NCI-H1694 (cell line): ENCODE results near the gene ITGB8.

Source experiments
- DNase-seq: peaks from one replicate; lab custom pipeline; 2025; lab: John Stamatoyannopoulos, UW

Gene ITGB8

GRCh38 chr7:20340839-20341238, 10.1 kb downstream of the ITGB8 start:
- DNase-seq: no peak

DNA sequence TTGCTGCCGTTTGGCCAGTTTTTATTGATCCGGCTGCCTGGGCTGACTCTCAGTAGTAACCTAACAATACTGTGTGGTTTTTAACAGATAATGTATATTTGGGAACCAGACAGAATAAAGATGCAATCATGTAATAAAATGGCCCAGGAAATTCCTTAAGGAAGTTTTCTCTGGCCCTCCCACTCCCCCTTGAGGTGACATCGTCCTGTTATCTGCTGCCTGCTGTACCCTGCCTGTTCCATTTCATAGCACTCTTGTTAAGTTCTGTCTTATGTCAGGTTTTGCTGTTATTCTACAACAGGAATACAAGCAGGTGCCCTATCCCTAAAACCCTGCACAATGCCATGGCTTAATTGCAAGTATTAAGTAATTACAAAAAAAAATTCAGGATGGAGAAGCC, 12.5 kb downstream of the ITGB8 start:
- no peak for DNase-seq

DNA sequence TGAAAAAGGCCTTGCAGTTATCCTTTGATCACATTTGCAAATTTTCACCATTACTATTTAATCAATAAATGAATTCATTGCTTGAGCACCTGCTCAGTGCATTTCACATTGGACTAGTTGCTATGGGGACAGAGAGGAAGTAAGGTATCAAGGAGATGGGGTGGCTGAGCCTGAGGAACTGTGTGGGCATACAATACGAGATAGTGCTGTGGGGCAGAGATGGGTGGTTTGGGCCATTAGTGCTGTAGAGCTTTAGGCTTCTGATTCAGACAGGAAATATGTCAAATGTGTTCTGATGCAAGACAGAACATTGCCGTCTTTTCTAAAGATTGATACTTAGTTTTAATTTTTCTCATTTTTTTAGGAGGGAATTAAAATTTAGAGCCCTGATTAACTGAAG, 13.2 kb downstream of the ITGB8 start:
- no peak for DNase-seq

- no peak for DNase-seq
Measured at GRCh38 chr7:20344396-20344795, 13.7 kb downstream of the ITGB8 start.

DNA sequence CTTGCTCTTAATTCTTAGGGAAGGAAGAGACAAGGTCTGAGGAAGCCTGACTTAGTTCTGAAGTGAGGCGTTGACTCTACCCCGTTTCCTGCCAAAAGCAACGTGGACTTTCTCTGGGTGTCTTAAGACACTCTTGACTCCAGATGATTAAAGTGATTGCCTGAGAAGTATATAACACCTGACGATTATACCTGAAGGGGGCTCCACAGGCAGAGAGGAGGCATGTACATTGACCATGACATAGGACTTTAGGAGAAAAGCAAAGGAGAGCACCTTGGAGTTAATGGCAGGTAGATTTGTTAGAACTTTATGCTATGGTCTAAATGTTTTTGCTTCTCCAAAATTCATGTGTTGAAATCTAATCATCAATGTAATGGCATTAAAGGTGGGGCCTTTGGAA, 15.9 kb downstream of the ITGB8 start:
- no peak for DNase-seq

DNA sequence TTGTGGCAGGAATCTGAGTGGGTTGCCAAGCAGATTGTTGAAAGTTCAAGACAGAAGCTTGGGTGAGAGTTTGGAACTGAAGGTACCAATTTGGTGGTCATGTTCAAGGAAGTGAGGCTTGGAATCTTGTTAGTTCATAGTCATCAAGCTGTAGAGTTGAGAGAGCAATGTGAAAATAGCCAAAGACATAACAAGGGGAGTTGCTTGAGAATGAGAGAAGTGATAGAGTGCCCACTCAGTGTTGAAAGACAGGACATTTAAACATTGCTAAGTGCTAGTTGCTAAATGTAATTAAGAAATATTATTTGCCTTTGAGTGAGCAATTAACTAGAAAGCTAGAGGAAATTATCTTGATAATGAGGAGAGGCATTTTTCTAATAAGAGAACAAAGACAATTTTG, 17.0 kb downstream of the ITGB8 start:
- DNase-seq: no peak

DNA sequence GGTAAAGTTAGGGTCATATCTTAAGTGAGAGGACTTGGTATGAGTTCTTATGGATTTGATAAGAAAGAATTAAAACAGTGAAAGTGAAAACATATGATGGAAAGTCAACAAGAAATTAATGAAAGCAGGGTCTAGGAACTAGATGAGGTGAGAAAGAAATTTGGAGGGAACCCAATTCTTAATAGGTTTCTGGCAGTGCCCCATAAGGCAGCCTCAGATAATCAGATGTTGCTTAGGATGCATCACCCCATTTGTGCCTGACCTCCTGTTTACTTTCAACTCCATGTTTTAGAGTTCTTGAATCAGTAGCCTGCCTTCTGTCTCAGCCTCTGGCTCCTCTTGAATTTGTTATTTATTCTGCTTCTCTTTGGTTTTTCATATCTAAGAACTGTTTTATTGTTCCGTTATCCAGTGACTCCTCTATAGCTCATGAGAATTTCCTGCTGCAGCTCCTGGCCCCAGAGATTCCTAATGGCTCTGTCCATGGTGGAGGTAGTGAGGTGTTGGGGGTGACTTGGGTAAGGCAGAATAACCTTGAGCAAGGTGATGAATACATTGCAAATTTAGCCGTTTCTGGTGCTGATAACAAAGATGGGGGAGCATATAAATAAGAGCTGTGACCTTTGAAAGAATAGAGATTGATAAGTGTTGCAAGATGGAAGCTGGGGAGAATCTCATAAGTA, 17.6 kb downstream of the ITGB8 start:
- no peak for DNase-seq

- no peak for DNase-seq
Measured at GRCh38 chr7:20350518-20350951, 19.8 kb downstream of the ITGB8 start.

DNA sequence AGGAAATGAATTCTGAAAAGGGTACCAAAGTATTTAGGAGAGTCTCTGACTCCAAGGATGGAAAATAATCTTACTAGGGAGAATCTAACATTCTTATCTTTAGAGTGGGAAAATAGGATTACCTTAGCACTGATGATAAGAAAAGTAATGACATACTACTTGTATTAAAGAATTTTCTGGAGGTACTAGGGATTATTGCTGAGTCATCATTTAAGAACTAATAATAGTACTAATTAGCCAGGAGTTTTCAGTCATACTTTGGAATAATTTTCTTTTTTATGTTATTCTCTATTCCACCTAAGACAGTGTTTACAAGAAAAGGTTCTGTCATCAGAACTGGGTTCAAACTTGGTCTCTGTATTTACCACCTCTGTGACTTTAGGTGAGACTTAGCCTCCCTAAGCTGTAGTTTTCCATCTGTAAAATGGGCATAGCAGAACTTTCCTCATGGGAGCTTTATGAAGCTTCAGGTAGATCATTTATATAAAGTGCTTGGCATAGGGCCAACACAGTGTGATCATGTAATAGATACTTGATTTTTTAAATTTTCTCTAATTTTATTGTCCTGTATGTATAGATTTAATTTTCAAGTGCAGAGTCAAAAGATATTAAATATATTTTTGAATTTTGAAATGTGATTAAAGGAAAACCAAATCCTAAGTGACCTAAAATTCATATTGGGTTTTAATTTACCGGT, 20.4 kb downstream of the ITGB8 start:
- no peak for DNase-seq

DNA sequence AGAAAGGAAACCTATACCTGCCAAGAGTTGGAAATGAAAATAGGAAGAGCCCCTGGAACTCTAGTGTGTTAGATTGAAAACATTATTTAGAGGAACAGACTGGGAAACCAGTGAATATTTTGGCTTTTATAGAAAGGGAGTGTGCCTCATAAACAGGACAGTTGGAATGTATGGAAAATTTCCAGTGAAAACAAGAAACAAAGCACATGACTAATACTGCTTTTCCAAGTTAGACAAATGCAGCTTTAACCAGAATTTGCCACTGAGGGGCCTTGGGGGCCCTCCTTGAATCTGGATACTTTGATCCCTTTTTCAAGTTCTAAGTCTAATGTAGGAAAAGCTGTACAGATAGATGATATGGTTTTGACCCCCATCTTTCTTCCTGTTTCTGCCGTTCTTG, 21.2 kb downstream of the ITGB8 start:
- no peak for DNase-seq

GRCh38 chr7:20352573-20353306, 22.0 kb downstream of the ITGB8 start:
- no peak for DNase-seq

DNA sequence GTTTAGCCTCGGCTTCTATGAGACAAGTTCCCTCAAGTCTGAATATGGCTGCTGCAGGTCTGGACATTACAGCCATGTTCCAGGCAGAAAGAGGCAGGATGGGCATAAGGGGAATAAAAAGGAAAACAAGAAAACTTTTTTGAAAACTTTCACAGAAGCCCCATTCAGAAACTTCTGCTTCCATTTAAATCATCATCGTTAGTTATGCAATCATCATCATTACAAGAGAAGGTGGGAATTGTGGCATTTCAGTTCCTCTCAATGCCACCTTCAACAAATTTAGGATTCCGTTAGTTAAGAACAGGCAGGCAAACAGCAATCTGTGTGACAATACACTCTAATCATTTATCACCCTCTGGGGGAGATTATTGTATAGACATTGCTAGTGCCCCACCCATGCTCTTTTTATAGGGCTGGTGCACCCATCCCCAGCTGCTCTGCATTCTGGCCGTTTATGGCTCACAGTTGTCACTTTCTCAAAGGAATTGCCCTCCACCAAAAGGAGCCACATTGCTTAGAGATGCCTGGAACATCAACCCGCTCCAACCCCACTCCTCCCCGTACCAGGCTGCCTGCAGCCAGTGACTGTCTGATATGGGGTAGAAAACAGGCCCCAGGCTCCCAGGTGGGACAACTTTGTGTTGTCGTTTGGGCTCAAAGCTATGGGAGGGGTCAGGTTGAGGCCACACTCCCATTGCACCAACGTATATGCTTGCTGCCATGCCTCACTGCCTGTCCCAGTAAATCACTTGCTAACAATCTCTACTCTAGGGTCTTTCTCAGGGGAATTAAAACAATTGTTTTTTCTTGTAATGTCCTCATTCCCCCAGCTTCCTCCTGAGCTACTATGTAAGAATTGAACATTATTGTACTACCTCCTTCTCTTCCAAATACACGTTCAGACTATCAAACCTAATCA, 24.2 kb downstream of the ITGB8 start:
- DNase-seq: no peak

- DNase-seq: no peak
Measured at GRCh38 chr7:20358106-20358505, 27.4 kb downstream of the ITGB8 start.

- no peak for DNase-seq
Measured at GRCh38 chr7:20358762-20359282, 28.1 kb downstream of the ITGB8 start.

DNA sequence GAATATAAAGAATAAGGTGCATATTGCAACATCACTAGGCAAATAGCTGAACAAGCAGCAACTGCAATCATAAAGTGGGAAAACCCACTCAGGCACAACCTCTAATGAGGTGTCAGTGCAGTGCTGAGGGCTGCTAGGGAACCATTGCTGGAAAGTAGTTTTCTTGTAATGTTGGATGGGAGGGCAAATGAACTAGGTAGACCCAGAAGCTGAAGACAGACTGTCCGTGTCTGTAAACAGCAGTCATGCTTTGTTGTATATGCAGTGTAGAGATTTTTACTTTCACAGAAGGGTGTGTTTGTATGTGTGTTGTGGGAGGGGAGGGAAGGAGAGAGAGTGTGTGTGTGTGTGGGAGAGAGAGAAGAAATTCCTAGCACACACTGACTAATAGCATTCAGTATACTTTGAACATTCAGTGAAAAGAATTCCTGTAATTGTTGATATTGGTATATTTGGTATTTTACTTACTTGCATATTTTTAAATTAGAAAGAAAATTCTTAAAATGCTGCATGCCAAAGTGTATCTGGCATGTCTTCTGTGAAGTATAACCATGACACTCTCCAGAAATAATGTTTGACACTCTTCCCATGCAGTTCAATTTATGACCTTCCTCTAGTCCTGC, 28.8 kb downstream of the ITGB8 start:
- DNase-seq: no peak

DNA sequence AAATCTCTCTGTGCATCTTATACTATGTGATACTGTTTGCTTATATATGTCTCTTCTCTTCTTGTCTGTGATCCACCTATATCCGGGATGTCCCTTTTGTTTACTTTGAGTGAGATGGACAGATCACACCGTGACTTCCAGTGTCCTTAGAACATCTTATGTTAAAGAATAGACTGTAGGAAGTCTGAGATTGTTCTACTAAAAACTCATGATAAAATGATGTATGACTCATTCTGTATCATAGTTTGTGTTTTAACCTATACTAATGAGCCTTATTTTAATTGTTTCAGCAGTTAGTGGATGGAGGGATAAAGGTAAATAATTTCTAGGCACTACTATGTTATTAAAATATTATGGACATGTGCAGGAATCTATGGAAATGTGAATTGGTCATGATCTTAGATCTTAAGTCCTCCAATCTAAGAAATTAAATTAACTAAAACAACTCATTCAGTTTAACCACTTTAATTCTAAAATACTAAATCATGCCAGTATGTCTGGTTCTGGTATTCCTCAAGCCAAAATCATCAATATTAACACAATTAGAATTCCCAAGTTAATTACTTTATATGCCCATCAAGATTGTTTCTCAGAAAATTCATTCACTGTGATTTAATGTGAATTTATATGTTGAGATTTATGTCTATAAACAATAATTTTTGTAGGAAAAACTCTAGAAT, 32.0 kb downstream of the ITGB8 start:
- no peak for DNase-seq

GRCh38 chr7:20364571-20365196, 34.0 kb downstream of the ITGB8 start:
- no peak for DNase-seq

- DNase-seq: no peak
Measured at GRCh38 chr7:20365486-20365885, 34.8 kb downstream of the ITGB8 start.

DNA sequence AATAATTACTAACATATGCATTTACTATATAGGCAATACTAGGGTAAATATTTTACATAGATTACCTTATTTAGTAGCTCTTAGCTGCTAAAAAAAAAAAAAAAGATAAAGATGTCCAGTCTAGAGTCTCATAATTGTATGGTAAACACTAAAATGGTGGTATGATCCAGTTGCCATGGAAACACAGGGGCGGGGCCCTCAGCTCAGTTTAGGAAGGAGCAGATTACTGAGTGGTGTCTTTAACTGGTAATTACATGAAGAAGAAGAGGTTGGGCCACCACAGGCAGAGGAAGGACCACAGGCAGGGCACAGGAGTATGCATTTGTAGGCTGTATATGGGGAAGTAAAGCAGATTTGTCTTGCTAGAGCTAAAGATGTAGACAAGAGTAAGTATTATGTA, 43.7 kb downstream of the ITGB8 start:
- DNase-seq: no peak

- DNase-seq: no peak
Measured at GRCh38 chr7:20376796-20377195, 46.1 kb downstream of the ITGB8 start.
